ENCODE results near the gene SH3GLB1.

- TF ChIP-seq, protein P1, sequence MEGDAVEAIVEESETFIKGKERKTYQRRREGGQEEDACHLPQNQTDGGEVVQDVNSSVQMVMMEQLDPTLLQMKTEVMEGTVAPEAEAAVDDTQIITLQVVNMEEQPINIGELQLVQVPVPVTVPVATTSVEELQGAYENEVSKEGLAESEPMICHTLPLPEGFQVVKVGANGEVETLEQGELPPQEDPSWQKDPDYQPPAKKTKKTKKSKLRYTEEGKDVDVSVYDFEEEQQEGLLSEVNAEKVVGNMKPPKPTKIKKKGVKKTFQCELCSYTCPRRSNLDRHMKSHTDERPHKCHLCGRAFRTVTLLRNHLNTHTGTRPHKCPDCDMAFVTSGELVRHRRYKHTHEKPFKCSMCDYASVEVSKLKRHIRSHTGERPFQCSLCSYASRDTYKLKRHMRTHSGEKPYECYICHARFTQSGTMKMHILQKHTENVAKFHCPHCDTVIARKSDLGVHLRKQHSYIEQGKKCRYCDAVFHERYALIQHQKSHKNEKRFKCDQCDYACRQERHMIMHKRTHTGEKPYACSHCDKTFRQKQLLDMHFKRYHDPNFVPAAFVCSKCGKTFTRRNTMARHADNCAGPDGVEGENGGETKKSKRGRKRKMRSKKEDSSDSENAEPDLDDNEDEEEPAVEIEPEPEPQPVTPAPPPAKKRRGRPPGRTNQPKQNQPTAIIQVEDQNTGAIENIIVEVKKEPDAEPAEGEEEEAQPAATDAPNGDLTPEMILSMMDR (IDR thresholded peaks at IDR 0.05; ENCODE audit: extremely low read depth in 1 of 2, insufficient read depth in 1 of 2, low read depth in 1 of 2, low read length in 2 of 2), result no peak
- no peak for TF ChIP-seq FOS (IDR thresholded peaks at IDR 0.05; ENCODE audit: borderline replicate concordance, insufficient read depth, low read length)
Measured at GRCh38 chr1:86754265-86754974, 50.0 kb downstream of the SH3GLB1 start.
